ENCODE measurements around the gene PER2.

DNA sequence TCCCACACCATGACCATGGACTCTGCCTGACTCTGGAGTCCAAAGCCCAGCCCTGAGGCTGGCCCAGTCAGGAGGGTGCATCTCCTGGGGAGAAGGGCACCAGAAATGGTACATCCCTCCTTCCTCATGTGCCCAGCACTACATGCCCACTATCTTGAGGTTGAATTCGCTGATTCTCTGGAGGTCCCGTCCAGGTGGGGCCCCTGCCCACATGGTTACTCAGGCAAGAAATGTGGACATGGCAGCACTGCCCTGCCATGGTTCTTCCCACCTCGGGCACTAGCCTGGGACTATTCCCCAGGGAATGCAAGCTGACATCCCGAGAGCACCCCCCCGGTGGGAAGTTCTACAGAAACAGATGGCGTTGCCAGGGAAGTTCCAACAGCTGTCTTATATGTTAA, 33.3 kb downstream of the PER2 start:
- TF ChIP-seq POLR2A (IDR thresholded peaks at IDR 0.05) (no peak), CTCF (IDR thresholded peaks at IDR 0.05) (no peak)
